Ecto neural progenitor cell (in vitro differentiated cells): ENCODE measurements around the gene C16orf92.

Experiments used
- DNase-seq: peaks from one replicate; pipeline ENCODE4 v3.0.0-alpha.2; 2018; ENCODE audit warnings: low spot score

C16orf92 gene

GRCh38 chr16:30022887-30023286, at the start of gene C16orf92:
Gene C16orf92, plus strand, starts transcription at chr16:30023198. Its CDS starts 143 bp downstream, at chr16:30023341.
- DNase-seq = peak; percentile 29

GRCh38 chr16:29973384-29974246, 49.4 kb upstream of the C16orf92 start, which contains the start of gene TAOK2:
Gene TAOK2, plus strand, starts transcription at chr16:29973868. Its CDS starts 3,905 bp downstream, at chr16:29977773.
- DNase-seq = peak; percentile 99

- peak; percentile 52 for DNase-seq
These were observed 48.5 kb upstream of the C16orf92 start for GRCh38 chr16:29974291-29975133.

- DNase-seq = peak; percentile 35
These were observed 47.9 kb upstream of the C16orf92 start for GRCh38 chr16:29975134-29975538.

- peak; percentile 48 for DNase-seq
These were observed 47.0 kb upstream of the C16orf92 start for GRCh38 chr16:29975811-29976511.

- DNase-seq = peak; percentile 36
These were observed 45.8 kb upstream of the C16orf92 start for GRCh38 chr16:29977063-29977825.

- DNase-seq = peak; percentile 27
These were observed 44.9 kb upstream of the C16orf92 start for GRCh38 chr16:29978081-29978480.

GRCh38 chr16:29978564-29979270, 44.3 kb upstream of the C16orf92 start:
- no peak for DNase-seq

GRCh38 chr16:29982560-29983419, 40.2 kb upstream of the C16orf92 start:
- DNase-seq = no peak

- DNase-seq = no peak
These were observed 39.4 kb upstream of the C16orf92 start for GRCh38 chr16:29983420-29984136.

- DNase-seq = no peak
These were observed 38.7 kb upstream of the C16orf92 start for GRCh38 chr16:29984137-29984763.

GRCh38 chr16:29984764-29985147, 38.2 kb upstream of the C16orf92 start:
- no peak for DNase-seq

- DNase-seq = no peak
These were observed 37.7 kb upstream of the C16orf92 start for GRCh38 chr16:29985271-29985811.

GRCh38 chr16:29986231-29986630, 36.8 kb upstream of the C16orf92 start:
- no peak for DNase-seq

GRCh38 chr16:29986931-29987330, 36.1 kb upstream of the C16orf92 start:
- no peak for DNase-seq

GRCh38 chr16:29987371-29988085, 35.5 kb upstream of the C16orf92 start:
- DNase-seq = no peak

GRCh38 chr16:29988346-29989075, 34.5 kb upstream of the C16orf92 start:
- DNase-seq = no peak
